ENCODE results near the gene ZNF211.

- no peak for TF ChIP-seq POLR2AphosphoS5 (IDR thresholded peaks at IDR 0.05; ENCODE audit: low read depth, low read length)
- no peak for TF ChIP-seq FOSL1 (IDR thresholded peaks at IDR 0.05; ENCODE audit: low read depth)
- no peak for TF ChIP-seq POLR2A (IDR thresholded peaks at IDR 0.05; ENCODE audit: borderline replicate concordance, extremely low read depth, insufficient read depth, insufficient read length)
- peak; percentile 29; the same call in 1 of the 2 replicates for TF ChIP-seq ZNF274 (IDR thresholded peaks at IDR 0.05; ENCODE audit: low read depth, low read length)
- no peak for TF ChIP-seq EZH2 (IDR thresholded peaks at IDR 0.05)
- TF ChIP-seq, protein P1, sequence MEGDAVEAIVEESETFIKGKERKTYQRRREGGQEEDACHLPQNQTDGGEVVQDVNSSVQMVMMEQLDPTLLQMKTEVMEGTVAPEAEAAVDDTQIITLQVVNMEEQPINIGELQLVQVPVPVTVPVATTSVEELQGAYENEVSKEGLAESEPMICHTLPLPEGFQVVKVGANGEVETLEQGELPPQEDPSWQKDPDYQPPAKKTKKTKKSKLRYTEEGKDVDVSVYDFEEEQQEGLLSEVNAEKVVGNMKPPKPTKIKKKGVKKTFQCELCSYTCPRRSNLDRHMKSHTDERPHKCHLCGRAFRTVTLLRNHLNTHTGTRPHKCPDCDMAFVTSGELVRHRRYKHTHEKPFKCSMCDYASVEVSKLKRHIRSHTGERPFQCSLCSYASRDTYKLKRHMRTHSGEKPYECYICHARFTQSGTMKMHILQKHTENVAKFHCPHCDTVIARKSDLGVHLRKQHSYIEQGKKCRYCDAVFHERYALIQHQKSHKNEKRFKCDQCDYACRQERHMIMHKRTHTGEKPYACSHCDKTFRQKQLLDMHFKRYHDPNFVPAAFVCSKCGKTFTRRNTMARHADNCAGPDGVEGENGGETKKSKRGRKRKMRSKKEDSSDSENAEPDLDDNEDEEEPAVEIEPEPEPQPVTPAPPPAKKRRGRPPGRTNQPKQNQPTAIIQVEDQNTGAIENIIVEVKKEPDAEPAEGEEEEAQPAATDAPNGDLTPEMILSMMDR (IDR thresholded peaks at IDR 0.05 in 2 of 3, conservative IDR thresholded peaks at IDR 0.05 in 1 of 3; ENCODE audit: borderline replicate concordance in 1 of 3, insufficient read depth in 1 of 3, low read depth in 2 of 3, low read length in 2 of 3): no peak
- TF ChIP-seq TCF7L2 (IDR thresholded peaks at IDR 0.05; ENCODE audit: borderline replicate concordance, extremely low read depth, insufficient read depth, insufficient read length): no peak
- no peak for TF ChIP-seq MAX (IDR thresholded peaks at IDR 0.05)
- no peak for TF ChIP-seq EGR1 (IDR thresholded peaks at IDR 0.05; ENCODE audit: low read depth)
These were observed 12.2 kb upstream of the ZNF211 start for GRCh38 chr19:57620673-57621348.

Measured in HCT116 (cell line).